Activated naive CD8-positive, alpha-beta T cell treated with anti-CD3 and anti-CD28 coated beads for 36 hours (primary cell): ENCODE measurements around the gene ZNF609. TPM values are rescaled to one million over a fixed set of nuclear protein-coding genes. Genes with fewer than 3 reads are reported as not detected.

Experiments
- DNase-seq: peaks from one replicate; pipeline ENCODE4 v3.0.0; 2021
- H3K27ac Mint-ChIP-seq: one replicate; pipeline ENCODE4 v1.8.0; 2022; ENCODE audit warnings: mild to moderate bottlenecking, moderate library complexity, mixed read lengths
- H3K27me3 Mint-ChIP-seq: one replicate; pipeline ENCODE4 v1.8.0; 2022; ENCODE audit warnings: mild to moderate bottlenecking, mixed read lengths
- H3K36me3 Mint-ChIP-seq: one replicate; pipeline ENCODE4 v1.8.0; 2021; ENCODE audit warnings: mild to moderate bottlenecking, mixed read lengths
- H3K4me1 Mint-ChIP-seq: one replicate; pipeline ENCODE4 v1.8.0; 2021; ENCODE audit warnings: mixed read lengths
- H3K4me3 Mint-ChIP-seq: one replicate; pipeline ENCODE4 v1.8.0; 2022; ENCODE audit warnings: mild to moderate bottlenecking, moderate library complexity, mixed read lengths
- H3K9me3 Mint-ChIP-seq: one replicate; pipeline ENCODE4 v1.8.0; 2022; ENCODE audit warnings: mixed read lengths
- total RNA-seq, 2 experiments: library from RNA; stranded (reverse); gene quantifications; one replicate each; pipeline ENCODE4 v1.2.3, GENCODE V29; 2021

ZNF609 gene
- total RNA-seq, 2 experiments from 2014 or later: 32.4 to 35.3 TPM

GRCh38 chr15:64443747-64444621 is 16.4 kb upstream of the ZNF609 start:
- peak overlapping the region; percentile 78 for H3K4me3 Mint-ChIP-seq
- peaks cover 30% of the 10 kb centered on the region for H3K36me3 Mint-ChIP-seq
- no peak for DNase-seq
- no peaks in the 10 kb centered on the region for H3K27me3 Mint-ChIP-seq
- peaks cover 51% of the 10 kb centered on the region for H3K4me1 Mint-ChIP-seq
- H3K27ac Mint-ChIP-seq: peak overlapping the region; percentile 96
- peaks cover 2% of the 10 kb centered on the region for H3K9me3 Mint-ChIP-seq

DNA sequence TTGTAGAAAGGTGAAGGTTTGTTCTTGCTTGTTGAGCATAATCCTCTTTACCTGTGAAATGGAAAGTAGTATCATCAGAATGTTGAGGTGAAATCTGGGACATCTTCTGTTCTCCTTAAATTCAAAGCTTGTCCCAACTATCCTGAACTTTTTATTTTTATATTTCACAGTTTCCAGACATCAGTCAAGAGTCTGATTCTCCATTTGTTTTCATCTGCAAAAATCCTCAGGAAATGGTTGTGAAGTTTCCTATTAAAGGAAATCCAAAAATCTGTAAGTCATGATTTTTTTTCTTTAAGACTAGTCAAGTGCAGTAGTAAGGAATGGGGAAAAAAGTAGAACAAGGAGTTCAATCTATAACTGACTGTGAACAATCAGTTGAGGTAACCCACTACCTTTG is 15.5 kb upstream of the ZNF609 start:
- Mint-ChIP-seq H3K4me1 (peaks cover 49% of the 10 kb centered on the region), H3K4me3 (peak overlapping the region; percentile 78), H3K9me3 (peaks cover 2% of the 10 kb centered on the region), H3K36me3 (peaks cover 30% of the 10 kb centered on the region), H3K27ac (peak overlapping the region; percentile 96), H3K27me3 (no peaks in the 10 kb centered on the region)
- no peak for DNase-seq

- no peak for DNase-seq
- Mint-ChIP-seq H3K36me3 (peaks cover 21% of the 10 kb centered on the region), H3K27me3 (no peaks in the 10 kb centered on the region), H3K4me3 (no peak overlapping the region), H3K9me3 (no peaks in the 10 kb centered on the region), H3K4me1 (peaks cover 47% of the 10 kb centered on the region), H3K27ac (peak overlapping the region; percentile 35)
These were observed 12.7 kb upstream of the ZNF609 start for GRCh38 chr15:64447536-64448315.

- Mint-ChIP-seq H3K9me3 (no peaks in the 10 kb centered on the region), H3K27ac (no peak overlapping the region), H3K27me3 (no peaks in the 10 kb centered on the region), H3K36me3 (peaks cover 5% of the 10 kb centered on the region), H3K4me1 (peaks cover 56% of the 10 kb centered on the region), H3K4me3 (no peak overlapping the region)
- DNase-seq: no peak
These were observed 7.2 kb upstream of the ZNF609 start for GRCh38 chr15:64452988-64453688.

GRCh38 chr15:64453689-64454037 is 6.7 kb upstream of the ZNF609 start:
- DNase-seq: no peak
- Mint-ChIP-seq H3K4me3 (no peak overlapping the region), H3K27ac (no peak overlapping the region), H3K36me3 (peaks cover 2% of the 10 kb centered on the region), H3K27me3 (no peaks in the 10 kb centered on the region), H3K4me1 (peaks cover 54% of the 10 kb centered on the region), H3K9me3 (no peaks in the 10 kb centered on the region)

GRCh38 chr15:64454282-64454681 is 6.1 kb upstream of the ZNF609 start:
- Mint-ChIP-seq H3K27ac (no peak overlapping the region), H3K4me1 (peaks cover 57% of the 10 kb centered on the region), H3K36me3 (peaks cover 2% of the 10 kb centered on the region), H3K4me3 (no peak overlapping the region), H3K27me3 (no peaks in the 10 kb centered on the region), H3K9me3 (no peaks in the 10 kb centered on the region)
- DNase-seq: no peak

GRCh38 chr15:64455961-64456371 is 4.4 kb upstream of the ZNF609 start:
- H3K27me3 Mint-ChIP-seq: no peaks in the 10 kb centered on the region
- peak overlapping the region; percentile 87 for H3K27ac Mint-ChIP-seq
- no peak overlapping the region for H3K4me3 Mint-ChIP-seq
- peaks cover 57% of the 10 kb centered on the region for H3K4me1 Mint-ChIP-seq
- peaks cover 2% of the 10 kb centered on the region for H3K36me3 Mint-ChIP-seq
- no peak for DNase-seq
- H3K9me3 Mint-ChIP-seq: no peaks in the 10 kb centered on the region

- no peak for DNase-seq
- H3K27ac Mint-ChIP-seq: peak overlapping the region; percentile 87
- peaks cover 61% of the 10 kb centered on the region for H3K4me1 Mint-ChIP-seq
These were observed 3.7 kb upstream of the ZNF609 start for GRCh38 chr15:64456634-64457108.

GRCh38 chr15:64459066-64459781 is 1.2 kb upstream of the ZNF609 start:
- Mint-ChIP-seq H3K9me3 (no peaks in the 10 kb centered on the region), H3K27me3 (no peaks in the 10 kb centered on the region), H3K36me3 (peaks cover 26% of the 10 kb centered on the region), H3K4me1 (peaks cover 75% of the 10 kb centered on the region), H3K4me3 (peak overlapping the region; percentile 90), H3K27ac (peak overlapping the region; percentile 94)
- DNase-seq: no peak

More at GRCh38 chr15:64456634-64457108, 3.7 kb upstream of the ZNF609 start:
- H3K9me3 Mint-ChIP-seq: no peaks in the 10 kb centered on the region
- peaks cover 7% of the 10 kb centered on the region for H3K36me3 Mint-ChIP-seq
- H3K4me3 Mint-ChIP-seq: peak overlapping the region; percentile 11
- no peaks in the 10 kb centered on the region for H3K27me3 Mint-ChIP-seq

GRCh38 chr15:64460724-64461720 is 644 bp downstream of the ZNF609 start:
- Mint-ChIP-seq H3K27me3 (no peaks in the 10 kb centered on the region), H3K36me3 (peaks cover 36% of the 10 kb centered on the region), H3K4me1 (peaks cover 74% of the 10 kb centered on the region), H3K27ac (peak overlapping the region; percentile 91), H3K4me3 (peak overlapping the region; percentile 87), H3K9me3 (no peaks in the 10 kb centered on the region)
- peak; percentile 35 for DNase-seq

DNA sequence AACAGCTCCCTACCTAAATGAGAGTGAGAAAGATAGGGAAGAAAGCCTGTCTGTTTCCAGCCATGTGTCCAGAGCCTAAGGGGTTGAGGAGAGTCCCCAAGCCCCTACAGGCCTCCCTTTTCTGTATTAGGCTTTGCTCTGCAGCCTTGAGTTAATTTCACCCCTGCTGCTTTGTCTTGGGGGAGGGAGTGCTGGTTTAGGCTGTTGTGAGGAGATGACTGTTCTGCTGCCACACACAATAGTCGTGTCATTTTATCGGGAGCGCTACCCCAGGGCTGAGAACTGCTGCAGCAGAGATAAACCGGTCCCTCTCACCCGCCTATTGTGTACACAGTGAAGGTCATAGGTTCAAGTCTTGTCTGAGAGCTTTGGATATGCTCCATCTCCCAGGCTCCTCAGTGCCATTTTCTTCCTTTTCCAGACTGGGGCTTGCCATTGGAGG is 1.4 kb downstream of the ZNF609 start:
- peaks cover 74% of the 10 kb centered on the region for H3K4me1 Mint-ChIP-seq
- H3K27ac Mint-ChIP-seq: peak overlapping the region; percentile 91
- peaks cover 37% of the 10 kb centered on the region for H3K36me3 Mint-ChIP-seq
- H3K9me3 Mint-ChIP-seq: no peaks in the 10 kb centered on the region
- peak; percentile 30 for DNase-seq
- peak overlapping the region; percentile 87 for H3K4me3 Mint-ChIP-seq
- no peaks in the 10 kb centered on the region for H3K27me3 Mint-ChIP-seq

GRCh38 chr15:64462492-64462891 is 2.1 kb downstream of the ZNF609 start:
- Mint-ChIP-seq H3K36me3 (peaks cover 37% of the 10 kb centered on the region), H3K27ac (no peak overlapping the region), H3K4me3 (peak overlapping the region; percentile 87), H3K9me3 (no peaks in the 10 kb centered on the region), H3K4me1 (peaks cover 74% of the 10 kb centered on the region), H3K27me3 (no peaks in the 10 kb centered on the region)
- DNase-seq: no peak

DNA sequence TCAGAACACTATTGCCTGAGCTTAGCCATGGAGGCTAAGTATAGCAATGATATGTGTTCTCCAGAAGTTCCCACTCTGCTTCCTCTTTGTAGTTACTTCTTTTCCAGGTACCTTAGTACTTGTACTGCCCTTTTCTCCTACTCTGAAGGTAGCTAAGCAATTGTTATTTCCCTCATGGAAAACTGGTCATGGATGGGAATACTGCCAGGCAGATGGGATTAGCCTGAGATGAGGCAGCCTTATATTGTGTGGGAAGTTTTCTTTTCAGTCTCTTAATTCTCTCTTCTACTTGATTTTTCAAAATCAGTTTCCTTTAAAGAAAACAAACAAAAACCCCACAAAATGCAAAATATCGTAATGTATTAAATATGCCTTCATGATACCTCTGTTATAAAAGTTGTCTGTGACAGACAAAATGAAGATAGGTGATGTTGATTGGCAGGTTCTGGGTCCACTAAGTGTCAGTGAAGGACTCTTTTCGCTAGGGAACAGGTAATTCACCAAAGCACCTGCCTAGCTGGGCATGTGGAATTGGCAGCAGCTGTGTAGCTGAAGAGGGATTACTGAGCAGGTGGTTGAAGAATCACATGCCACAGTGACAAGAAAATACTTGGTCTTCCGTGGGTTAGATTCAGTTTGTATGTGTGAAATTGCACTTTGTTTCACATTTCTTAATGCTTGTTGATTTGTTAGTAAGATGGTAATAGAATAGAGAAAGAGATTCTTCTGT is 4.1 kb downstream of the ZNF609 start:
- peak overlapping the region; percentile 5 for H3K4me3 Mint-ChIP-seq
- H3K36me3 Mint-ChIP-seq: peaks cover 48% of the 10 kb centered on the region
- peak overlapping the region; percentile 25 for H3K27ac Mint-ChIP-seq
- peaks cover 68% of the 10 kb centered on the region for H3K4me1 Mint-ChIP-seq
- H3K9me3 Mint-ChIP-seq: no peaks in the 10 kb centered on the region
- no peak for DNase-seq
- no peaks in the 10 kb centered on the region for H3K27me3 Mint-ChIP-seq
